Measurements from ENCODE around the gene ATF1. TPM values are rescaled to one million over a fixed set of nuclear protein-coding genes. Genes with fewer than 3 reads are reported as not detected.
"Not testable (repeated sequence)": the region's sequence is repeated elsewhere in the genome, so short reads cannot be mapped to it uniquely, and the experiment has no call there.

ATF1 gene
- total and polyA plus RNA-seq, 8 donors = 0.58 to 42.0 (median 14.5) TPM

GRCh38 chr12:50820177-50820576, 56.3 kb downstream of the ATF1 start:
- H3K27me3 ChIP-seq = no peaks in the 10 kb centered on the region
- no peak overlapping the region for H3K27ac ChIP-seq
- no peak for DNase-seq
- intact Hi-C loops (cut with DNase I; ENCODE audit: low total_unique reads) = no loop called here
- H3K36me3 ChIP-seq = peaks cover 10 to 52% (median 48%) of the 10 kb centered on the region in 4 donors
- H3K4me1 ChIP-seq = peaks cover 0 to 7% (median 3%) of the 10 kb centered on the region in 4 donors
- H3K9me3 ChIP-seq = no peaks in the 10 kb centered on the region
- no peak overlapping the region for H3K4me3 ChIP-seq
- TF ChIP-seq POLR2A (IDR thresholded peaks at IDR 0.05) = no peak
- TF ChIP-seq CTCF (IDR thresholded peaks at IDR 0.05) = no peak
- TF ChIP-seq EP300 (IDR thresholded peaks at IDR 0.05) = no peak
- TF ChIP-seq POLR2AphosphoS5 (IDR thresholded peaks at IDR 0.05) = no peak

- intact Hi-C loops (cut with DNase I; ENCODE audit: low total_unique reads) = no loop called here
- TF ChIP-seq POLR2AphosphoS5 (IDR thresholded peaks at IDR 0.05) (no peak), EP300 (IDR thresholded peaks at IDR 0.05) (no peak), CTCF (IDR thresholded peaks at IDR 0.05) (no peak), POLR2A (IDR thresholded peaks at IDR 0.05) (no peak)
- no peak overlapping the region for H3K4me3 ChIP-seq
- H3K36me3 ChIP-seq = peaks cover 0 to 33% (median 29%) of the 10 kb centered on the region in 4 donors
- H3K27me3 ChIP-seq = no peaks in the 10 kb centered on the region
- WGBS, 5 donors = 93 to 100% (median 96%) methylated on average over 1 of the region's 1 CpG
- H3K4me1 ChIP-seq = peaks cover 0 to 14% (median 8%) of the 10 kb centered on the region in 4 donors
- no peak for DNase-seq
- no peaks in the 10 kb centered on the region for H3K9me3 ChIP-seq
- H3K27ac ChIP-seq = no peak overlapping the region
These were observed 58.2 kb downstream of the ATF1 start for GRCh38 chr12:50822082-50822481.

GRCh38 chr12:50823724-50824123, 59.8 kb downstream of the ATF1 start:
- H3K4me3 ChIP-seq; H3K27ac ChIP-seq; H3K27me3 ChIP-seq; DNase-seq; H3K9me3 ChIP-seq; intact Hi-C loops (cut with DNase I; ENCODE audit: low total_unique reads): not testable (repeated sequence)
- Histone ChIP-seq H3K4me1 (peaks cover 0 to 14% (median 8%) of the 10 kb centered on the region in 4 donors), H3K36me3 (peaks cover 0 to 16% (median 13%) of the 10 kb centered on the region in 4 donors)
- WGBS, 5 donors = 83 to 92% (median 86%) methylated on average over 11 of the region's 11 CpGs

GRCh38 chr12:50824914-50825313, 61.0 kb downstream of the ATF1 start:
- Histone ChIP-seq H3K27me3 (no peaks in the 10 kb centered on the region), H3K4me3 (no peak overlapping the region), H3K4me1 (peaks cover 0 to 14% (median 8%) of the 10 kb centered on the region in 4 donors), H3K36me3 (peaks cover 0 to 7% (median 2%) of the 10 kb centered on the region in 4 donors), H3K27ac (peak overlapping the region; percentile 26 to 77 (median 48)), H3K9me3 (no peaks in the 10 kb centered on the region)
- intact Hi-C loops (cut with DNase I; ENCODE audit: low total_unique reads) = loop anchor here (5.0 kb wide), 1 partner anchor 162 kb away; no protein-coding TSS in a partner anchor
- WGBS, 5 donors = 18 to 35% (median 23%) methylated on average over 4 of the region's 4 CpGs
- no peak for DNase-seq
- no peak for TF ChIP-seq POLR2A (IDR thresholded peaks at IDR 0.05)
- no peak for TF ChIP-seq EP300 (IDR thresholded peaks at IDR 0.05)

- peak overlapping the region in 4 of 5 donors; percentile 26 to 77 (median 46) for H3K27ac ChIP-seq
- peaks cover 0 to 7% (median 0%) of the 10 kb centered on the region in 4 donors for H3K36me3 ChIP-seq
- TF ChIP-seq CTCF (IDR thresholded peaks at IDR 0.05) (peak in 4 of 7 experiments; percentile 32 to 65 (median 55)), EP300 (IDR thresholded peaks at IDR 0.05) (no peak)
- intact Hi-C loops (cut with DNase I; ENCODE audit: low total_unique reads) = loop anchor here (5.0 kb wide), 1 partner anchor 162 kb away; no protein-coding TSS in a partner anchor
- H3K4me1 ChIP-seq = peaks cover 0 to 14% (median 8%) of the 10 kb centered on the region in 4 donors
- 0 to 4% (median 0%) methylated on average over 2 of the region's 2 CpGs for WGBS, 5 donors
- H3K4me3 ChIP-seq = no peak overlapping the region
- H3K9me3 ChIP-seq = no peaks in the 10 kb centered on the region
- H3K27me3 ChIP-seq = no peaks in the 10 kb centered on the region
- DNase-seq = peak in 1 of 2 donors; percentile 87
These were observed 61.5 kb downstream of the ATF1 start for GRCh38 chr12:50825372-50825838.

Data from stomach (tissue), 9 donors.